Measurements from ENCODE around the gene ZBTB7C. TPM values are rescaled to one million over a fixed set of nuclear protein-coding genes. Genes with fewer than 3 reads are reported as not detected.

The ZBTB7C gene
- total RNA-seq, 6 experiments from 2014 or later = not detected

DNA sequence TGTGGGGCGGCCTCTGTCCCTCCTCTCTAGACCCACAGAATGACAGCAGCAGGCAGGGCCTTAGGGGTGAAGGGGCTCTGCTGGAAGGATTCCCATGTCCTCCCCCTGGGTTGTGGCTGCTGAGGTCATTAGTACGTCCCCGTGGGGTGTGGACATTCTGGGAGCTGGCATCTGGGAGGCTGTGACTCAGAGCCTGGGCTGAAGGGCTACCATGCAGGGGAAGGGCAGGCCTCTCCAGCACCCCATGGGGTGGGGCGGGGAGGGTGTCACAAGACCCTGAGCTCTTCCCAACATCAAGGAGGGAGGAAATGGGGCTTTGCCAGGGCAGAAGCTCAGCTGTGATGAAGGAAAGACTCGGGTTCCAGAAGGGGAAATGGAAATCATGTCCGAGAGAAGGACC is 373.0 kb downstream of the ZBTB7C start:
- no peak for DNase-seq
- TF ChIP-seq, protein P1, sequence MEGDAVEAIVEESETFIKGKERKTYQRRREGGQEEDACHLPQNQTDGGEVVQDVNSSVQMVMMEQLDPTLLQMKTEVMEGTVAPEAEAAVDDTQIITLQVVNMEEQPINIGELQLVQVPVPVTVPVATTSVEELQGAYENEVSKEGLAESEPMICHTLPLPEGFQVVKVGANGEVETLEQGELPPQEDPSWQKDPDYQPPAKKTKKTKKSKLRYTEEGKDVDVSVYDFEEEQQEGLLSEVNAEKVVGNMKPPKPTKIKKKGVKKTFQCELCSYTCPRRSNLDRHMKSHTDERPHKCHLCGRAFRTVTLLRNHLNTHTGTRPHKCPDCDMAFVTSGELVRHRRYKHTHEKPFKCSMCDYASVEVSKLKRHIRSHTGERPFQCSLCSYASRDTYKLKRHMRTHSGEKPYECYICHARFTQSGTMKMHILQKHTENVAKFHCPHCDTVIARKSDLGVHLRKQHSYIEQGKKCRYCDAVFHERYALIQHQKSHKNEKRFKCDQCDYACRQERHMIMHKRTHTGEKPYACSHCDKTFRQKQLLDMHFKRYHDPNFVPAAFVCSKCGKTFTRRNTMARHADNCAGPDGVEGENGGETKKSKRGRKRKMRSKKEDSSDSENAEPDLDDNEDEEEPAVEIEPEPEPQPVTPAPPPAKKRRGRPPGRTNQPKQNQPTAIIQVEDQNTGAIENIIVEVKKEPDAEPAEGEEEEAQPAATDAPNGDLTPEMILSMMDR (IDR thresholded peaks at IDR 0.05) = no peak
- no peaks in the 10 kb centered on the region for H3K9me3 Mint-ChIP-seq
- H3K36me3 Mint-ChIP-seq (ENCODE audit: low read depth) = no peaks in the 10 kb centered on the region
- H3K4me1 Mint-ChIP-seq (ENCODE audit: low read depth) = peaks cover 19% of the 10 kb centered on the region
- no peak overlapping the region for H3K4me3 Mint-ChIP-seq
- H3K27me3 Mint-ChIP-seq (ENCODE audit: insufficient read depth) = peaks cover 20% of the 10 kb centered on the region
- no peak overlapping the region for H3K27ac Mint-ChIP-seq

DNA sequence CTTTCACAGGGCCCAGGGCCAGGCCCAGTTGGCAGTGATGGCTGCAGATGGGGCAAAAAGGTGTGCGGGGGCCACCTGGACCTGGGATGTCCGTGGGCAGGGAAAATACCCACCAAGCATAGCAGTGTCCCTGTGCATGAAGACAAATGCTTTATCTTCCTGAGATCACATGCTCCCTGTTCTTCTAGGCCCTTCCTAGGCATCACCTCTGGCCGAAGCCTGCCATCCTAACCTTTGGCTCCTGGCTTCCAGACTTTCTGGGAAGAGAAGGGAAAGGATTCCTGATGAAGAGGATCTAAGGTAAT is 373.7 kb downstream of the ZBTB7C start:
- no peak for DNase-seq
- TF ChIP-seq, protein P1 (IDR thresholded peaks at IDR 0.05) = no peak
- Mint-ChIP-seq H3K36me3 (ENCODE audit: low read depth) (no peaks in the 10 kb centered on the region), H3K27me3 (ENCODE audit: insufficient read depth) (peaks cover 20% of the 10 kb centered on the region), H3K4me3 (no peak overlapping the region), H3K9me3 (no peaks in the 10 kb centered on the region), H3K4me1 (ENCODE audit: low read depth) (peaks cover 19% of the 10 kb centered on the region), H3K27ac (no peak overlapping the region)

DNA sequence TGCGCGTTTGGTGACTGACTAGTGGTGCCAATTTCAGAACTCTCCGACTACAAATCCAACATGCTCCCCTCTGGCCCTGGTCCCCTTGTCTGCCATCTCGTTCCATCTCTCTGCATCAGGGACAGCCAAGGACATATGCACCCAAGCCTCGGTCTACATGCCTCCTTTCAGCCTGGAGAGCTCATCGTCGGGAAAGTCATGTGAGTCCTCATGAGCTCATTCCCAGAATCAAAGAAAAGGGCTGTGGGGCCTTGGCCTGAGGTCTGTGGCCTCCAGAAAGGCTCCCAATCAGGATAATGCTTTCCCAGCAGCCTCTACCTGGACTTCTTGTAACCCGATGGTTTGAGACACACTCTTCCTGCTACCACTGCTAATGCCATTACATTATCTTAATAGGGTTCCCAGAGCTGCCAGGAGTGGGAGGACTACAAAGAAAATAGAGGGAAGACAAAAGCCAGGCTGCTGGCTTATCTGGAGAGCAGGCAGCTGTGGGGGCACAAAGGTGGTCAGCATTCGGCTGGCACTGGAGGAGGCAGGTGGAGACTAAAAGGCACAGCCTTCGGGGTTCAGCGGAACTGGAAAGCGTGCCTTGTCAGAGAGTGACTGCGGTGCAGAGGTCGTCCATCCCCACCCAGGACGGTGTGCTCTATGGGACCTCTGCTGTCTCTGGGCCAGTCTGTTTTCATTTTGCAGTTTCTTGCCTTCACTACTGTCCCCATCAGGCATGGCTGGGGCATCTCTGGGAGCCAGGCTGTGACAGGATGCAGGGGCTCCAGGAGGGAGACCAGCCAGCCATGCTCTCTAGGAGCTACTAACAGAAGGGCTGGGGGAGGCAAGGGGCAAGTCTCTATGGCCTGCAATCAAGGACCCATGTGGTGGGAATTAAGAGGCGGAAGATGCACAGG is 374.3 kb downstream of the ZBTB7C start:
- Mint-ChIP-seq H3K27ac (no peak overlapping the region), H3K4me1 (ENCODE audit: low read depth) (peaks cover 19% of the 10 kb centered on the region), H3K36me3 (ENCODE audit: low read depth) (no peaks in the 10 kb centered on the region), H3K9me3 (no peaks in the 10 kb centered on the region), H3K27me3 (ENCODE audit: insufficient read depth) (peaks cover 20% of the 10 kb centered on the region), H3K4me3 (no peak overlapping the region)
- DNase-seq = no peak
- TF ChIP-seq, protein P1 (IDR thresholded peaks at IDR 0.05) = no peak

DNA sequence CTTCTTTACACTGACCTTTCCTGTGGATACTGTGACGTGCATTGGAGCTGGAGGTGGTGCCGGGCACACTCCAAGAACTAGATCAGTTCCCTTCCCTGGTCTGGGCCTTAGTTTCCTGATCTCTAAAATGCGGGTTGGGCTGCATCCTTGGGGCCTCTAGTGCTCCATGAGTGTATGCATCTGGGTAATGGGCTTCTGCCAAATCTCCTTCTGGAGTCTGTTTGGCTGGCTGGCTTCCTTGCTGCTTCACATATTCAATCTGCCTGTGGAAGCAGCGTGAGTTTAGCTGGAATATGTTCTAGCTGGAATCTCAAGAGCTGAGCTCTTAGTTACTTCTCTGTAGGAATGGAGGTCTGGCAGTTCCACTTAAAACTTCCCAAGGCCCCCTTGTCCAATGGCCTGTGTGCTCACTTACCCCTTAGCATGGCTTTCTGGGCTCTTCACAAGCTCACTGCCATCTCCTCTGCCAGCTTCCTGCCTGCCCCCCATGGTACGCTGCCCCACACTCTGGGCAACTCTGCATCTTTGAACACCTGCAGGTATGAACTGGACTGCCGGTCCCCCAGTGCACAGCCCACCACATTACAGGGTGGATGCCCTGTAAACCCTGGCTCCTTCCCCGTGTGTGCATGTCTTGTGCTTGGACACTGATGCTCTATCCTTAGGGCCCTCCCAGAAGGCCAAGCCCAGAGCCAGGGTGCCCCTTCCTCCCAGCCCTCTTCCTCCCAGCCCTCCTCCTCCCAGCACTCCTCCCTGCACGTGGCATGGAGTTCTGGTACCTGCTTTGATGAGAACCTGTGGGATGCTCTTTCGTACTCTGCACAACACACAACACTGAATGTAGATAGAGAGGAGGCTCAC is 375.2 kb downstream of the ZBTB7C start:
- H3K27ac Mint-ChIP-seq = no peak overlapping the region; the same call in 1 of the 2 replicates
- H3K9me3 Mint-ChIP-seq = no peaks in the 10 kb centered on the region
- no peaks in the 10 kb centered on the region for H3K36me3 Mint-ChIP-seq (ENCODE audit: low read depth)
- TF ChIP-seq, protein P1 (IDR thresholded peaks at IDR 0.05) = no peak
- peaks cover 20% of the 10 kb centered on the region for H3K27me3 Mint-ChIP-seq (ENCODE audit: insufficient read depth)
- DNase-seq = no peak
- peaks cover 19% of the 10 kb centered on the region for H3K4me1 Mint-ChIP-seq (ENCODE audit: low read depth)
- H3K4me3 Mint-ChIP-seq = no peak overlapping the region

DNA sequence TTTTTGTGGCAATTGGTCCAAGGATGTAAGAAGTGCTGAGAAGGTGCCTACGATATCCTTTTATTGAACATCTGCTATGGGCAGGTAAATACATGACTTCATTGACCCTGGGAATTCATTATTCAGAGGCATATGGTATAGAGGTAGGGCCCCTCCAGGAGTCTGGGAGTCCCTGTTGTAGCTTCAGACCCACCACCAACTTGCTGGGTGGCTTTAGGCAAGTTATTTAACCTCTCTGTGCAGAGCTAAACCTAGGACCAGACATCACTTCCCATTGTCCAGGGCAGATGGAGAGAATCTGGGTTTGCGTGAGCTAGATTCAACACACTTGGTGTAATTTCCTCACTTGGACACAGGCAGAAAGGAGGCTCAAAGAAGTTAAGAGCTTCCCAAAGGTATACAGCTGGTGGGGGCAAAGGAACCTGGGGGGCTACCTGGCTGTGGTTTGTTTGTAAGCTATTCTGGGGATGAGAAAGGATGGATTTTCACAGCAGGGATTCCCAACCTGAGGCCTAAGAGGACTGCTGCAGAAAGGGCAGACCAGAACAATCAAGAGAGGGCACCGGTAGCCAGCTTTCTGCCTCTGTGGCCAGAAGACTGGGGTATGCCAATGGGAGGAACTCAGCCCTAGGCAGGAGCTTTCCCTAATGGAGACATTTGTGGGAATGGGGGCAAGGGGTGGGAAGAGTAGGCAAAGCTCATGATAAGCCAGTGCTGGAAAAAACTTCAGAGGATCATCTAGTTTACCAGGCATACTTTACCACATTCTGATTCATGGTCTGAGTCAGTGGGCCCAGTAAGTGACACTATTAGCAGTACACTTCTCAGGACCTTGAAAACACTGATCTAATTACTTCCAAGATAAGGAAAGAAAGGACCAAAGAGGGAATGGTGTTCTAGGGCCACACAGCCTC is 376.1 kb downstream of the ZBTB7C start:
- TF ChIP-seq, protein P1 (IDR thresholded peaks at IDR 0.05) = no peak
- no peak overlapping the region; the same call in 1 of the 2 replicates for H3K27ac Mint-ChIP-seq
- DNase-seq = peak; percentile 51
- no peak overlapping the region for H3K4me3 Mint-ChIP-seq
- peaks cover 19% of the 10 kb centered on the region for H3K4me1 Mint-ChIP-seq (ENCODE audit: low read depth)
- no peaks in the 10 kb centered on the region for H3K36me3 Mint-ChIP-seq (ENCODE audit: low read depth)
- peaks cover 15% of the 10 kb centered on the region for H3K27me3 Mint-ChIP-seq (ENCODE audit: insufficient read depth)
- H3K9me3 Mint-ChIP-seq = no peaks in the 10 kb centered on the region

Measured in HFFc6 (cell line).